HFFc6 (cell line): ENCODE measurements around the gene ENOX2. TPM values are rescaled to one million over a fixed set of nuclear protein-coding genes. Genes with fewer than 3 reads are reported as not detected.
A peak's percentile ranks its signal among the peaks of the same experiment; 100 is the strongest.

Source experiments
- DNase-seq: peaks from one replicate; pipeline ENCODE4 v3.0.0-alpha.2; 2018
- H3K27ac Mint-ChIP-seq: 2 replicates; pipeline ENCODE4 v1.8.0; 2020; ENCODE audit warnings: mild to moderate bottlenecking, mixed read lengths
- H3K27me3 Mint-ChIP-seq: 2 replicates; pipeline ENCODE4 v1.8.0; 2021; ENCODE audit warnings: mild to moderate bottlenecking, moderate library complexity, mixed read lengths; ENCODE audit not compliant: insufficient read depth
- H3K36me3 Mint-ChIP-seq: 2 replicates; pipeline ENCODE4 v1.8.0; 2021; ENCODE audit warnings: low read depth, mixed read lengths
- H3K4me1 Mint-ChIP-seq: 2 replicates; pipeline ENCODE4 v1.8.0; 2020; ENCODE audit warnings: low read depth, mixed read lengths
- H3K4me3 Mint-ChIP-seq: 2 replicates; pipeline ENCODE4 v1.8.0; 2020; ENCODE audit warnings: mild to moderate bottlenecking, moderate library complexity, mixed read lengths
- H3K9me3 Mint-ChIP-seq: 2 replicates; pipeline ENCODE4 v1.8.0; 2020; ENCODE audit warnings: mild to moderate bottlenecking, mixed read lengths
- CTCF ChIP-seq: fragments of 200-600 bp; sonication (generic); IDR thresholded peaks from 2 replicates; pipeline ENCODE4 v1.5.0; 2021; ENCODE audit warnings: antibody characterized with exemption, mild to moderate bottlenecking
- total RNA-seq, 6 experiments: library from RNA; stranded (reverse); fragmentation: NEBNext Ultra II Directional; extraction: Animal tissue kit (Norgen Biotek cat#: 25700); gene quantifications; 2 replicates in 1 of 6; 3 replicates in 5 of 6; pipeline ENCODE4 v1.2.3, GENCODE V29; 2021

The ENOX2 gene
- total RNA-seq, 6 experiments from 2014 or later = 10.8 to 13.5 (median 11.9) TPM

- Mint-ChIP-seq H3K27me3 (no peaks in the 10 kb centered on the region), H3K9me3 (peaks cover 24% of the 10 kb centered on the region; the same call in 1 of the 2 replicates), H3K27ac (peak overlapping the region; percentile 42; the same call in 1 of the 2 replicates), H3K36me3 (peaks cover 28% of the 10 kb centered on the region), H3K4me1 (peaks cover 45% of the 10 kb centered on the region), H3K4me3 (no peak overlapping the region)
- no peak for TF ChIP-seq CTCF
- peak; percentile 66 for DNase-seq
Measured at GRCh38 chrX:130728208-130728607, 174.8 kb downstream of the ENOX2 start.

- H3K27me3 Mint-ChIP-seq = no peaks in the 10 kb centered on the region
- peak overlapping the region; percentile 86 for H3K27ac Mint-ChIP-seq
- peak overlapping the region; percentile 44 for H3K4me3 Mint-ChIP-seq
- TF ChIP-seq CTCF = no peak
- H3K4me1 Mint-ChIP-seq = peaks cover 45% of the 10 kb centered on the region
- peaks cover 13% of the 10 kb centered on the region; the same call in 1 of the 2 replicates for H3K9me3 Mint-ChIP-seq
- peak; percentile 67 for DNase-seq
- peaks cover 17% of the 10 kb centered on the region; the same call in 1 of the 2 replicates for H3K36me3 Mint-ChIP-seq
Measured at GRCh38 chrX:130726661-130727060, 176.3 kb downstream of the ENOX2 start.

- H3K4me1 Mint-ChIP-seq = peaks cover 50% of the 10 kb centered on the region
- DNase-seq = no peak
- TF ChIP-seq CTCF = no peak
- peaks cover 12% of the 10 kb centered on the region; the same call in 1 of the 2 replicates for H3K9me3 Mint-ChIP-seq
- no peak overlapping the region for H3K27ac Mint-ChIP-seq
- no peaks in the 10 kb centered on the region; the same call in 1 of the 2 replicates for H3K27me3 Mint-ChIP-seq
- H3K36me3 Mint-ChIP-seq = peaks cover 16% of the 10 kb centered on the region; the same call in 1 of the 2 replicates
- H3K4me3 Mint-ChIP-seq = no peak overlapping the region
Measured at GRCh38 chrX:130725519-130725918, 177.5 kb downstream of the ENOX2 start.

GRCh38 chrX:130719413-130719812 lies 183.6 kb downstream of the ENOX2 start:
- Mint-ChIP-seq H3K9me3 (no peaks in the 10 kb centered on the region), H3K4me3 (no peak overlapping the region), H3K27me3 (peaks cover 1% of the 10 kb centered on the region; the same call in 1 of the 2 replicates), H3K4me1 (peaks cover 22% of the 10 kb centered on the region), H3K36me3 (no peaks in the 10 kb centered on the region), H3K27ac (no peak overlapping the region)
- TF ChIP-seq CTCF = no peak
- no peak for DNase-seq

GRCh38 chrX:130718137-130718536 lies 184.9 kb downstream of the ENOX2 start:
- Mint-ChIP-seq H3K27ac (no peak overlapping the region), H3K27me3 (peaks cover 1% of the 10 kb centered on the region; the same call in 1 of the 2 replicates), H3K4me3 (no peak overlapping the region), H3K4me1 (peaks cover 22% of the 10 kb centered on the region), H3K36me3 (no peaks in the 10 kb centered on the region), H3K9me3 (no peaks in the 10 kb centered on the region)
- no peak for DNase-seq
- TF ChIP-seq CTCF = no peak
